Uterus (tissue), 4 donors: ENCODE measurements around the gene SZT2. TPM values are rescaled to one million over a fixed set of nuclear protein-coding genes. Genes with fewer than 3 reads are reported as not detected.

ENCODE experiments used
- DNase-seq, 2 donors: peaks; one replicate each; pipeline ENCODE4 v3.0.0-alpha.2; 2019 to 2020
- H3K27ac ChIP-seq, 2 donors: fragments of 200-600 bp; sonication (generic); 1 replicate in 1 of 2; 2 replicates in 1 of 2; pipeline ENCODE4 v1.5.1; 2016 to 2018
- H3K27me3 ChIP-seq, 2 donors: fragments of 200-600 bp; sonication (generic); one replicate each; pipeline ENCODE4 v1.5.1; 2018 to 2019; ENCODE audit warnings: control low read depth in 1 of 2
- H3K36me3 ChIP-seq, 2 donors: fragments of 200-600 bp; sonication (generic); one replicate each; pipeline ENCODE4 v1.5.1; 2019; ENCODE audit warnings: control low read depth in 1 of 2
- H3K4me1 ChIP-seq, 2 donors: fragments of 200-600 bp; sonication (generic); one replicate each; pipeline ENCODE4 v1.5.1; 2018 to 2019; ENCODE audit warnings: control low read depth in 1 of 2
- H3K4me3 ChIP-seq, 2 donors: fragments of 200-600 bp; sonication (generic); 1 replicate in 1 of 2; 2 replicates in 1 of 2; pipeline ENCODE4 v1.5.1; 2018 to 2019; ENCODE audit warnings: mild to moderate bottlenecking in 1 of 2
- H3K9me3 ChIP-seq, 2 donors: fragments of 200-600 bp; sonication (generic); one replicate each; pipeline ENCODE4 v1.5.1; 2019; ENCODE audit warnings: control low read depth in 1 of 2
- POLR2A ChIP-seq, 2 donors: fragments of 450-650 bp; IDR thresholded peaks; one replicate each; pipeline ENCODE4 v1.6.1; 2016; ENCODE audit warnings: antibody characterized with exemption in 2 of 2, mild to moderate bottlenecking in 1 of 2, moderate library complexity in 1 of 2
- intact Hi-C: fragments of 100-400 bp; cut with DNase I; formaldehyde crosslinking; loops from one replicate; pipeline ENCODE4 v1.15.1; 2023; ENCODE audit warnings: low total_unique reads
- total RNA-seq, 4 donors: library from RNA; depleted of rRNA in 3 of 4; stranded (reverse); fragments of >200 nt in 3 of 4; gene quantifications; one replicate each; pipeline versions ENCODE4 v1.1.0 to v1.2.4, GENCODE V29; 2014 to 2023
- TF ChIP-seq, protein P1 (sequence below), 4 experiments: fragments of 200-600 bp in 2 of 4; fragments of 450-650 bp in 2 of 4; sonication (generic) in 2 of 4; IDR thresholded peaks; one replicate each; pipeline ENCODE4 v1.5.1; 2016 to 2019; ENCODE audit warnings: antibody characterized with exemption in 4 of 4, mild to moderate bottlenecking in 2 of 4, moderate library complexity in 1 of 4
- donor health status: DM: yes; HTN: yes; CAD: no.

SZT2 gene
- total RNA-seq, 4 donors from 2014 or later: 15.6 to 128 (median 31.0) TPM

DNA sequence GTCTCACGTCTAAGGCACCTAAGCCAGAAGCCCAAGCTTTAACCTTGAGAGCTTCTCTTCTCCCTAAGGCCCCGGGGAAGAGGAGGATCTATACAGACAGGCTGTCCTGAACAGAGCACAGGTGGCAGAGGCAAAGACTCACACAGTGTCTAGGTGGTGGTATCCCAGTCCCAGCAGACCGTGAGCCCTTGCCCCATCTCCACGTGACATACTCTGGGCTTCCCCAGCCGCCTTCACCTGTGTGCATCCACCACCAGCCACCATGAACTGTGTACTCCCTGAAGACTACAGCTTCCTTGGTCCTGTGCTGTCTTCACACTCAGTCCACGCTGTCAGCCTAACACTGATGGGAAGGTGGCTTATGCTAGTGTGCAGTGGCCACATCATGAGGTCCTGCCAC, 31.7 kb downstream of the SZT2 start:
- no peaks in the 10 kb centered on the region for H3K36me3 ChIP-seq
- intact Hi-C loops: no loop called here

DNA sequence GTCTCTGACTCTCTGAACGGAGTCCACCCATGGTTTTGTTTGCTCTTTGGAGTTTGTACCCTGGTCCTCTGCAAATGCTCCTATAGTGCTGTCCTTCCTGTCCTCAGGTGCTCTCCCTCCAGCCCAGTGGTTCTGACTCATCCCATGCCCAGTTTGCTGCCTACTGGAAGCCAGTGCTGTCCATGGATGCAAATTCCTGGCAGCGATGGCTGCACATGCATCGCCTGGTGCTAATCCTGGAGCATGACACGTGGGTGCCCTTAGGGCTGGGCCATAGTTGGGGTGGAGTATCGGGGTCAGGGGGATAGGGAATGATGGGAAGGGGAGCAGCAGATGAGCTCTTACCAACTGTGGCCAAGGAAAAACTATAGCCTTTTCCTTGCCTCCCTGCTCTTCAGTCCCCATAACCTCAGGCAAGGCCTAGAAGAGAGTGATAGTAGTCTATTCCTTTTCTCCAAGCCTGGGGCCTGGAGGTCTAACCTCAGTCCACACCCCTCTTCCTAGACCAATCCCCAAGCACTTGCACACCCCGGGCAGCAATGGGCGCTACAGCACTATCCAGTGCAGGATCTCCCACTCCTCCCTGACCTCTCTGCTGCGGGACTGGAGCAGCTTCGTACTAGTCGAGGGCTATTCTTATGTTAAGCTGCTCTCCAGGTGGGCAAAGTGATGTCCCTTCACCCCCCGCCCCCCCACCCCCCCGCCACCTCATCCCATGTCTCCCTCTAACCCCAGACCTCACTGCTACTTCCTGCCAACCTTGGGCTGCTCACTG, 32.5 kb downstream of the SZT2 start:
- H3K27ac ChIP-seq: no peak overlapping the region
- TF ChIP-seq, protein P1, sequence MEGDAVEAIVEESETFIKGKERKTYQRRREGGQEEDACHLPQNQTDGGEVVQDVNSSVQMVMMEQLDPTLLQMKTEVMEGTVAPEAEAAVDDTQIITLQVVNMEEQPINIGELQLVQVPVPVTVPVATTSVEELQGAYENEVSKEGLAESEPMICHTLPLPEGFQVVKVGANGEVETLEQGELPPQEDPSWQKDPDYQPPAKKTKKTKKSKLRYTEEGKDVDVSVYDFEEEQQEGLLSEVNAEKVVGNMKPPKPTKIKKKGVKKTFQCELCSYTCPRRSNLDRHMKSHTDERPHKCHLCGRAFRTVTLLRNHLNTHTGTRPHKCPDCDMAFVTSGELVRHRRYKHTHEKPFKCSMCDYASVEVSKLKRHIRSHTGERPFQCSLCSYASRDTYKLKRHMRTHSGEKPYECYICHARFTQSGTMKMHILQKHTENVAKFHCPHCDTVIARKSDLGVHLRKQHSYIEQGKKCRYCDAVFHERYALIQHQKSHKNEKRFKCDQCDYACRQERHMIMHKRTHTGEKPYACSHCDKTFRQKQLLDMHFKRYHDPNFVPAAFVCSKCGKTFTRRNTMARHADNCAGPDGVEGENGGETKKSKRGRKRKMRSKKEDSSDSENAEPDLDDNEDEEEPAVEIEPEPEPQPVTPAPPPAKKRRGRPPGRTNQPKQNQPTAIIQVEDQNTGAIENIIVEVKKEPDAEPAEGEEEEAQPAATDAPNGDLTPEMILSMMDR (IDR thresholded peaks at IDR 0.05): no peak
- no peak for TF ChIP-seq POLR2A (IDR thresholded peaks at IDR 0.05)
- no peaks in the 10 kb centered on the region for H3K36me3 ChIP-seq
- DNase-seq: no peak
- no peaks in the 10 kb centered on the region for H3K27me3 ChIP-seq
- intact Hi-C loops: no loop called here
- no peaks in the 10 kb centered on the region for H3K9me3 ChIP-seq
- H3K4me3 ChIP-seq: no peak overlapping the region
- H3K4me1 ChIP-seq: no peaks in the 10 kb centered on the region

More for the DNA sequence above, 31.7 kb downstream of the SZT2 start:
- H3K27me3 ChIP-seq: no peaks in the 10 kb centered on the region
- no peak for TF ChIP-seq POLR2A (IDR thresholded peaks at IDR 0.05)
- TF ChIP-seq, protein P1 (IDR thresholded peaks at IDR 0.05): no peak
- no peaks in the 10 kb centered on the region for H3K9me3 ChIP-seq
- no peak for DNase-seq
- no peak overlapping the region for H3K4me3 ChIP-seq
- no peak overlapping the region for H3K27ac ChIP-seq
- no peaks in the 10 kb centered on the region for H3K4me1 ChIP-seq

DNA sequence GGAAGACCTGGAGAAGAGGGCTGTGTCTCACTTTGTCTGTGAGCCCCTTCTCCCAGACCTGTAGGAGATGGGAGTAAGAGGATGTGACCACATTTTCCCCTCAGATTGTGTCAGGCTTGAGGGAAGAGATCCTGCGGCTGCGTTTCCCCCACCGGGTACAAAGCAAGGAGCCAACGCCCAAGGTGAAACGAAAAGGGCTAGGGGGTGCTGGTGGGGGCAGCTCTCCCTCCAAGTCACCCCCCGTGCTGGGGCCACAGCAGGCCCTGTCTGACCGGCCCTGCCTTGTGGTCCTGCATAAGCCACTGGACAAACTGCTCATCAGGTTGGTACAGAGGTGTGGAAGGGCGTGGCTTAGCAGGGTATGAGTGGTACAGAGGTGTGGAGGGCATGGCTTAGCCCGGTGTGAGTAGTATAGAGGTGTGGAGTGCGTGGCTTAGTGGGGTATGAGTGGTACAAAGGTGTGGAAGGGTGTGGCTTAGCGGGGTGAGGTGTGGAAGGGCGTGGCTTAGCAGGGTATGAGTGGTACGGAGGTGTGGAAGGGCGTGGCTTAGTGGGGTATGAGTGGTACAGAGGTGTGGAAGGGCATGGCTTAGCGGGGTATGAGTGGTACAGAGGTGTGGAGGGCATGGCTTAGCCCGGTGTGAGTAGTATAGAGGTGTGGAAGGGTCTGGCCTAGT, 33.4 kb downstream of the SZT2 start:
- TF ChIP-seq POLR2A (IDR thresholded peaks at IDR 0.05): no peak
- TF ChIP-seq, protein P1 (IDR thresholded peaks at IDR 0.05): no peak
- H3K9me3 ChIP-seq: no peaks in the 10 kb centered on the region
- DNase-seq: peak in 1 of 2 donors; percentile 13
- intact Hi-C loops: no loop called here
- H3K4me1 ChIP-seq: no peaks in the 10 kb centered on the region
- H3K27me3 ChIP-seq: no peaks in the 10 kb centered on the region
- no peak overlapping the region for H3K4me3 ChIP-seq
- no peak overlapping the region for H3K27ac ChIP-seq
- no peaks in the 10 kb centered on the region for H3K36me3 ChIP-seq

DNA sequence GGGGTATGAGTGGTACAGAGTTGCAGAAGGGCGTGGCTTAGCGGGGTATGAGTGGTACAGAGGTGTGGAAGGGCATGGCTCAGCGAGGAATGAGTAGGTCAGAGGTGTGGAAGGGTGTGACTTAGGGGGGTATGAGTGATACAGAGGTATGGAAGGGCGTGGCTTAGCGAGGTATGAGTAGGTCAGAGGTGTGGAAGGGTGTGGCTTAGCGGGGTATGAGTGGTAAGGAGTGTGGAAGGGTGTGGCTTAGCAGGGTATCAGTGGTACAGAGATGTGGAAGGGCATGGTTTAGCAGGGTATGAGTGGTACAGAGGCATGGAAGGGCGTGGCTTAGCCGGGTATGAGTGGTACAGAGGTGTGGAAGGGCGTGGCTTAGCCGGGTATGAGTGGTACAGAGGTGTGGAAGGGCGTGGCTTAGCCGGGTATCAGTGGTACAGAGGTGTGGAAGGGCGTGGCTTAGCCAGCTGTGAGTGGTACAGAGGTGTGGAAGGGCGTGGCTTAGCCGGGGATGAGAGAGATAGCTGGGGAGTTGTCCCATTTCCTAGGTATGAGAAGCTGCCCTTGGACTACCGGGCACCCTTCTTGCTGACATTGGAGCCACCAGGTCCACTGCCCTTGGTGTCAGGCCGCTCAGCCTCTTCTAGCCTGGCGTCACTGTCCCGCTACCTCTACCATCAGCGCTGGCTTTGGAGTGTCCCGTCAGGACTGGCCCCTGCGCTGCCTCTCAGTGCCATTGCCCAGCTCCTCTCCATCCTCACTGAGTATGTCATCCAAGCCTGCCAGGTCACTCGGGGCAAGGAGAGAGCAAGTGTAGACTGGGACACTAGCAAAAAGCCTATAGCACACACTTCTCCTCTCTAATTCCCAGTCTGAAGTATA, 34.2 kb downstream of the SZT2 start:
- Histone ChIP-seq H3K9me3 (no peaks in the 10 kb centered on the region), H3K27me3 (no peaks in the 10 kb centered on the region), H3K27ac (no peak overlapping the region), H3K36me3 (no peaks in the 10 kb centered on the region), H3K4me3 (no peak overlapping the region), H3K4me1 (no peaks in the 10 kb centered on the region)
- no peak for TF ChIP-seq POLR2A (IDR thresholded peaks at IDR 0.05)
- TF ChIP-seq, protein P1 (IDR thresholded peaks at IDR 0.05): no peak
- intact Hi-C loops: no loop called here
- DNase-seq: peak in 1 of 2 donors; percentile 9
